ENCODE data around the gene MXD4.
"Not testable (repeated sequence)": the region's sequence is repeated elsewhere in the genome, so short reads cannot be mapped to it uniquely, and the experiment has no call there.

MXD4 gene

GRCh38 chr4:2217726-2218125, 44.2 kb downstream of the MXD4 start:
- peak in 1 of 2 experiments; percentile 12 for DNase-seq

- DNase-seq, result no peak
Measured at GRCh38 chr4:2212831-2213230, 49.1 kb downstream of the MXD4 start.

- DNase-seq, result not testable (repeated sequence)
Measured at GRCh38 chr4:2202789-2203188, 59.1 kb downstream of the MXD4 start.
